WTC11 (cell line): ENCODE results near the gene MAEA. TPM values are rescaled to one million over a fixed set of nuclear protein-coding genes. Genes with fewer than 3 reads are reported as not detected.

Source experiments
- ATAC-seq: fragments of 200-7000 bp; cut with Tn5 transposase; 2 replicates; pipeline ENCODE4 v1.10.0; 2021; ENCODE audit warnings: mild to moderate bottlenecking, moderate library complexity
- CTCF ChIA-PET: fragments of 300-600 bp; sonication (Branson Sonifier 250); formaldehyde crosslinking; loops from one replicate; lab custom pipeline; 2021; ENCODE audit warnings: antibody characterized with exemption; lab: Charles Lee
- POLR2A ChIA-PET: fragments of 350-600 bp; sonication (Branson Sonifier 250); formaldehyde crosslinking; loops from one replicate; lab custom pipeline; 2021; ENCODE audit warnings: antibody characterized with exemption; lab: Charles Lee
- DNase-seq: peaks from one replicate; pipeline ENCODE4 v3.0.0; 2021; ENCODE audit warnings: low spot score
- H3K27ac Mint-ChIP-seq: 2 replicates; pipeline ENCODE4 v1.8.0; 2021; ENCODE audit warnings: mixed read lengths
- H3K27me3 Mint-ChIP-seq: 2 replicates; pipeline ENCODE4 v1.8.0; 2021; ENCODE audit warnings: low read depth, mild to moderate bottlenecking, moderate library complexity, mixed read lengths
- H3K36me3 Mint-ChIP-seq: 2 replicates; pipeline ENCODE4 v1.8.0; 2021; ENCODE audit warnings: mixed read lengths
- H3K4me1 Mint-ChIP-seq: 2 replicates; pipeline ENCODE4 v1.8.0; 2022; ENCODE audit warnings: mixed read lengths
- H3K4me3 Mint-ChIP-seq: 2 replicates; pipeline ENCODE4 v1.8.0; 2021; ENCODE audit warnings: mild to moderate bottlenecking, moderate library complexity, mixed read lengths
- H3K9me3 Mint-ChIP-seq: 2 replicates; pipeline ENCODE4 v1.8.0; 2021; ENCODE audit warnings: mixed read lengths
- GTF2I ChIP-seq: fragments of 250-450 bp; sonication (Bioruptor Pico); conservative IDR thresholded peaks from 2 replicates; pipeline ENCODE4 v1.4.0; 2021; ENCODE audit warnings: mild to moderate bottlenecking
- NFE2L1 ChIP-seq: sonication (generic); formaldehyde crosslinking; IDR thresholded peaks from 2 replicates; pipeline ENCODE4 v1.8.1; 2023; ENCODE audit warnings: missing genetic modification reagents
- SMAD4 ChIP-seq: sonication (generic); formaldehyde crosslinking; IDR thresholded peaks from 2 replicates; pipeline ENCODE4 v1.8.0; 2022; ENCODE audit warnings: mild to moderate bottlenecking, missing genetic modification reagents
- SOX15 ChIP-seq: fragments of 250-450 bp; sonication (Bioruptor Pico); IDR thresholded peaks from 2 replicates; pipeline ENCODE4 v1.9.0; 2021; ENCODE audit warnings: mild to moderate bottlenecking
- SP1 ChIP-seq: sonication (generic); formaldehyde crosslinking; conservative IDR thresholded peaks from 2 replicates; pipeline ENCODE4 v1.8.1; 2022; ENCODE audit warnings: missing genetic modification reagents
- ZNF138 ChIP-seq: sonication (generic); formaldehyde crosslinking; conservative IDR thresholded peaks from 2 replicates; pipeline ENCODE4 v1.8.1; 2022; ENCODE audit warnings: mild to moderate bottlenecking, moderate library complexity, missing genetic modification reagents
- ZNF219 ChIP-seq: sonication (generic); formaldehyde crosslinking; IDR thresholded peaks from 2 replicates; pipeline ENCODE4 v1.8.0; 2023; ENCODE audit warnings: missing genetic modification reagents, mild to moderate bottlenecking, borderline replicate concordance
- ZNF317 ChIP-seq: sonication (generic); formaldehyde crosslinking; IDR thresholded peaks from 2 replicates; pipeline ENCODE4 v1.8.1; 2023; ENCODE audit warnings: low read depth, mild to moderate bottlenecking, moderate library complexity, missing genetic modification reagents, borderline replicate concordance
- ZNF396 ChIP-seq: fragments of 250-450 bp; sonication (Bioruptor Pico); IDR thresholded peaks from 2 replicates; pipeline ENCODE4 v1.8.0; 2021; ENCODE audit warnings: mild to moderate bottlenecking, moderate library complexity, borderline replicate concordance
- ZNF423 ChIP-seq: fragments of 250-450 bp; sonication (Bioruptor Pico); IDR thresholded peaks from 2 replicates; pipeline ENCODE4 v2.1.2; 2022; ENCODE audit warnings: mild to moderate bottlenecking, moderate library complexity
- total RNA-seq: library from RNA; stranded (reverse); gene quantifications from 3 replicates; pipeline ENCODE4 v1.2.3, GENCODE V29; 2021
- TF ChIP-seq, protein P1 (sequence below): fragments of 250-450 bp; sonication (Bioruptor Pico); IDR thresholded peaks from 2 replicates; pipeline ENCODE4 v1.9.0; 2021; ENCODE audit warnings: mild to moderate bottlenecking
- TF ChIP-seq, protein P2 (sequence below): sonication (generic); formaldehyde crosslinking; IDR thresholded peaks from 2 replicates; pipeline ENCODE4 v1.8.0; 2022; ENCODE audit warnings: mild to moderate bottlenecking, missing genetic modification reagents
- TF ChIP-seq, protein P3 (sequence below): sonication (generic); formaldehyde crosslinking; IDR thresholded peaks from 2 replicates; pipeline ENCODE4 v1.8.1; 2022; ENCODE audit warnings: low read depth, missing genetic modification reagents, borderline replicate concordance
- TF ChIP-seq, protein P4 (sequence below): fragments of 200-600 bp; IDR thresholded peaks from 2 replicates; pipeline ENCODE4 v1.8.0; 2022; ENCODE audit warnings: antibody characterized with exemption
- TF ChIP-seq, protein P5 (sequence below): sonication (generic); formaldehyde crosslinking; IDR thresholded peaks from 2 replicates; pipeline ENCODE4 v1.8.1; 2023; ENCODE audit warnings: mild to moderate bottlenecking, missing genetic modification reagents, moderate library complexity
- TF ChIP-seq, protein P6 (sequence below): fragments of 250-450 bp; sonication (Bioruptor Pico); IDR thresholded peaks from 2 replicates; pipeline ENCODE4 v1.8.0; 2021; ENCODE audit warnings: mild to moderate bottlenecking
- TF ChIP-seq, protein P7 (sequence below): sonication (generic); formaldehyde crosslinking; IDR thresholded peaks from 2 replicates; pipeline ENCODE4 v1.8.1; 2022; ENCODE audit warnings: low read depth, mild to moderate bottlenecking, moderate library complexity, missing genetic modification reagents, borderline replicate concordance

The MAEA gene
- total RNA-seq, 1 experiment from 2014 or later: 86.9 TPM

DNA sequence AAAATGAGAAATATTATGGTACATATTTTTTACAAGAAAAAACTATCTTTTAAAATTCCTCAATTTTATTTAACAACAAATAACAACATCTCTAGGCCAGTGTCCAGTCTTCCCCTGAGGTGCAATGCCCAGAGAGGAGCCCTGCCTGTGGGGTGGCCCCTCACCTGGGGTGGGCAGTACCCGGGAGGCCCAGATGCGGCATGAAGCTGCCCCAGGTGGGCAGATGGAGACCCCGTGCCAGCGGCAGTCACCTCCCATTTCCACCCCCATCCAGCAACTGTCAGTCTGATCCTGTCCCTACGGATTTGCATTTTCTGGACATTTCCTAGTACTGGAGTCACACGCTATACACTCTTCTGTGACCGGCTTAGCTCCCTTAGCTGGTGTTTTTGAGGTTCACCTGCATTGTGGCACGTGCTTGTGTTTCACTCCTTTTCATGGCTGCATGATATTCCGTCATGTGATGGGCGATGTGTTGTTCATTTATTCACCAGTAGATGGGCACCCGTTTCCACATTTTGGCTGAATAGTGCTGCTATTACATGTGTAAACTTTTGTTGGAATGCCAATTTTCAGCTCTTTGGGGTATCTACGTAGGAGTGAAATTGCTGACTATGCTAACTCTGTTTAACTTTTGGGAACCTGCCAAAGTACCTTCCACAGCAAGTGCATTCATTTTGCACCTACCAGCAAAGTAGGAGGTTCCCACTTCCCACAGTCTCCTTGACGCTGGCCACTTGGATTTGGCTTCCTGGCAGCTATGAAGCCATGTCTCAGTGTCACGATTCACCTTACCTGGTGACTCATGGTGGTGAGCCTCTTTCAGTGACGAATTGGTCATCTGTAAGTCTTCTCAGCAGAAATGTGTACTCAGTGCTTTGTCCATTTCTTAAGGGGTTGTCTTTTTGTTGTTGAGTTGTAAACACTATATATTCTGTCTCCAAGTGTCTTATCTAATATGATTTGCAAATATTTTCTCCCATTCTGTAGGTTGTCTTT is 11.7 kb upstream of the MAEA start:
- ChIA-PET CTCF (interaction anchor here (1.0 kb wide), 1 partner anchor 8 kb away, joined by 3 read pairs; no protein-coding TSS in a partner anchor), POLR2A (no interaction called here)
- TF ChIP-seq, protein P1, sequence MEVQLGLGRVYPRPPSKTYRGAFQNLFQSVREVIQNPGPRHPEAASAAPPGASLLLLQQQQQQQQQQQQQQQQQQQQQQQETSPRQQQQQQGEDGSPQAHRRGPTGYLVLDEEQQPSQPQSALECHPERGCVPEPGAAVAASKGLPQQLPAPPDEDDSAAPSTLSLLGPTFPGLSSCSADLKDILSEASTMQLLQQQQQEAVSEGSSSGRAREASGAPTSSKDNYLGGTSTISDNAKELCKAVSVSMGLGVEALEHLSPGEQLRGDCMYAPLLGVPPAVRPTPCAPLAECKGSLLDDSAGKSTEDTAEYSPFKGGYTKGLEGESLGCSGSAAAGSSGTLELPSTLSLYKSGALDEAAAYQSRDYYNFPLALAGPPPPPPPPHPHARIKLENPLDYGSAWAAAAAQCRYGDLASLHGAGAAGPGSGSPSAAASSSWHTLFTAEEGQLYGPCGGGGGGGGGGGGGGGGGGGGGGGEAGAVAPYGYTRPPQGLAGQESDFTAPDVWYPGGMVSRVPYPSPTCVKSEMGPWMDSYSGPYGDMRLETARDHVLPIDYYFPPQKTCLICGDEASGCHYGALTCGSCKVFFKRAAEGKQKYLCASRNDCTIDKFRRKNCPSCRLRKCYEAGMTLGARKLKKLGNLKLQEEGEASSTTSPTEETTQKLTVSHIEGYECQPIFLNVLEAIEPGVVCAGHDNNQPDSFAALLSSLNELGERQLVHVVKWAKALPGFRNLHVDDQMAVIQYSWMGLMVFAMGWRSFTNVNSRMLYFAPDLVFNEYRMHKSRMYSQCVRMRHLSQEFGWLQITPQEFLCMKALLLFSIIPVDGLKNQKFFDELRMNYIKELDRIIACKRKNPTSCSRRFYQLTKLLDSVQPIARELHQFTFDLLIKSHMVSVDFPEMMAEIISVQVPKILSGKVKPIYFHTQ: no peak
- no peak for TF ChIP-seq ZNF138 (CRISPR knock-in tag)
- TF ChIP-seq ZNF396 (CRISPR knock-in tag): no peak
- TF ChIP-seq, protein P2, sequence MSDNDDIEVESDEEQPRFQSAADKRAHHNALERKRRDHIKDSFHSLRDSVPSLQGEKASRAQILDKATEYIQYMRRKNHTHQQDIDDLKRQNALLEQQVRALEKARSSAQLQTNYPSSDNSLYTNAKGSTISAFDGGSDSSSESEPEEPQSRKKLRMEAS (CRISPR knock-in tag): no peak
- TF ChIP-seq ZNF219 (CRISPR knock-in tag): no peak
- TF ChIP-seq SMAD4 (CRISPR knock-in tag): no peak
- no peak for TF ChIP-seq SOX15 (CRISPR knock-in tag)
- TF ChIP-seq SP1 (CRISPR knock-in tag): no peak
- TF ChIP-seq, protein P3, sequence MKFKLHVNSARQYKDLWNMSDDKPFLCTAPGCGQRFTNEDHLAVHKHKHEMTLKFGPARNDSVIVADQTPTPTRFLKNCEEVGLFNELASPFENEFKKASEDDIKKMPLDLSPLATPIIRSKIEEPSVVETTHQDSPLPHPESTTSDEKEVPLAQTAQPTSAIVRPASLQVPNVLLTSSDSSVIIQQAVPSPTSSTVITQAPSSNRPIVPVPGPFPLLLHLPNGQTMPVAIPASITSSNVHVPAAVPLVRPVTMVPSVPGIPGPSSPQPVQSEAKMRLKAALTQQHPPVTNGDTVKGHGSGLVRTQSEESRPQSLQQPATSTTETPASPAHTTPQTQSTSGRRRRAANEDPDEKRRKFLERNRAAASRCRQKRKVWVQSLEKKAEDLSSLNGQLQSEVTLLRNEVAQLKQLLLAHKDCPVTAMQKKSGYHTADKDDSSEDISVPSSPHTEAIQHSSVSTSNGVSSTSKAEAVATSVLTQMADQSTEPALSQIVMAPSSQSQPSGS (CRISPR knock-in tag): no peak
- TF ChIP-seq, protein P4, sequence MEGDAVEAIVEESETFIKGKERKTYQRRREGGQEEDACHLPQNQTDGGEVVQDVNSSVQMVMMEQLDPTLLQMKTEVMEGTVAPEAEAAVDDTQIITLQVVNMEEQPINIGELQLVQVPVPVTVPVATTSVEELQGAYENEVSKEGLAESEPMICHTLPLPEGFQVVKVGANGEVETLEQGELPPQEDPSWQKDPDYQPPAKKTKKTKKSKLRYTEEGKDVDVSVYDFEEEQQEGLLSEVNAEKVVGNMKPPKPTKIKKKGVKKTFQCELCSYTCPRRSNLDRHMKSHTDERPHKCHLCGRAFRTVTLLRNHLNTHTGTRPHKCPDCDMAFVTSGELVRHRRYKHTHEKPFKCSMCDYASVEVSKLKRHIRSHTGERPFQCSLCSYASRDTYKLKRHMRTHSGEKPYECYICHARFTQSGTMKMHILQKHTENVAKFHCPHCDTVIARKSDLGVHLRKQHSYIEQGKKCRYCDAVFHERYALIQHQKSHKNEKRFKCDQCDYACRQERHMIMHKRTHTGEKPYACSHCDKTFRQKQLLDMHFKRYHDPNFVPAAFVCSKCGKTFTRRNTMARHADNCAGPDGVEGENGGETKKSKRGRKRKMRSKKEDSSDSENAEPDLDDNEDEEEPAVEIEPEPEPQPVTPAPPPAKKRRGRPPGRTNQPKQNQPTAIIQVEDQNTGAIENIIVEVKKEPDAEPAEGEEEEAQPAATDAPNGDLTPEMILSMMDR: no peak
- TF ChIP-seq, protein P5, sequence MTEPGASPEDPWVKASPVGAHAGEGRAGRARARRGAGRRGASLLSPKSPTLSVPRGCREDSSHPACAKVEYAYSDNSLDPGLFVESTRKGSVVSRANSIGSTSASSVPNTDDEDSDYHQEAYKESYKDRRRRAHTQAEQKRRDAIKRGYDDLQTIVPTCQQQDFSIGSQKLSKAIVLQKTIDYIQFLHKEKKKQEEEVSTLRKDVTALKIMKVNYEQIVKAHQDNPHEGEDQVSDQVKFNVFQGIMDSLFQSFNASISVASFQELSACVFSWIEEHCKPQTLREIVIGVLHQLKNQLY: no peak
- TF ChIP-seq GTF2I (CRISPR knock-in tag): no peak
- no peak for TF ChIP-seq ZNF317 (CRISPR knock-in tag)
- TF ChIP-seq, protein P6, sequence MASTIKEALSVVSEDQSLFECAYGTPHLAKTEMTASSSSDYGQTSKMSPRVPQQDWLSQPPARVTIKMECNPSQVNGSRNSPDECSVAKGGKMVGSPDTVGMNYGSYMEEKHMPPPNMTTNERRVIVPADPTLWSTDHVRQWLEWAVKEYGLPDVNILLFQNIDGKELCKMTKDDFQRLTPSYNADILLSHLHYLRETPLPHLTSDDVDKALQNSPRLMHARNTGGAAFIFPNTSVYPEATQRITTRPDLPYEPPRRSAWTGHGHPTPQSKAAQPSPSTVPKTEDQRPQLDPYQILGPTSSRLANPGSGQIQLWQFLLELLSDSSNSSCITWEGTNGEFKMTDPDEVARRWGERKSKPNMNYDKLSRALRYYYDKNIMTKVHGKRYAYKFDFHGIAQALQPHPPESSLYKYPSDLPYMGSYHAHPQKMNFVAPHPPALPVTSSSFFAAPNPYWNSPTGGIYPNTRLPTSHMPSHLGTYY (CRISPR knock-in tag): no peak
- TF ChIP-seq ZNF423 (CRISPR knock-in tag): no peak
- TF ChIP-seq, protein P7, sequence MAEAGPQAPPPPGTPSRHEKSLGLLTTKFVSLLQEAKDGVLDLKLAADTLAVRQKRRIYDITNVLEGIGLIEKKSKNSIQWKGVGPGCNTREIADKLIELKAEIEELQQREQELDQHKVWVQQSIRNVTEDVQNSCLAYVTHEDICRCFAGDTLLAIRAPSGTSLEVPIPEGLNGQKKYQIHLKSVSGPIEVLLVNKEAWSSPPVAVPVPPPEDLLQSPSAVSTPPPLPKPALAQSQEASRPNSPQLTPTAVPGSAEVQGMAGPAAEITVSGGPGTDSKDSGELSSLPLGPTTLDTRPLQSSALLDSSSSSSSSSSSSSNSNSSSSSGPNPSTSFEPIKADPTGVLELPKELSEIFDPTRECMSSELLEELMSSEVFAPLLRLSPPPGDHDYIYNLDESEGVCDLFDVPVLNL: no peak
- TF ChIP-seq NFE2L1: no peak
- no peak overlapping the region for H3K27ac Mint-ChIP-seq
- ATAC-seq (no peak), DNase-seq (no peak)
- no peak overlapping the region for H3K4me3 Mint-ChIP-seq
- H3K4me1 Mint-ChIP-seq: no peaks in the 10 kb centered on the region
- peaks cover 4% of the 10 kb centered on the region for H3K27me3 Mint-ChIP-seq
- peaks cover 10% of the 10 kb centered on the region; the same call in 1 of the 2 replicates for H3K36me3 Mint-ChIP-seq
- peaks cover 39% of the 10 kb centered on the region for H3K9me3 Mint-ChIP-seq
